Lower leg skin (tissue), 4 donors: ENCODE results near the gene TMEM11. TPM values are rescaled to one million over a fixed set of nuclear protein-coding genes. Genes with fewer than 3 reads are reported as not detected.

Experiments
- DNase-seq, 2 donors: peaks; one replicate each; pipeline ENCODE4 v3.0.0-alpha.2; 2019; ENCODE audit warnings: low spot score in 2 of 2
- H3K4me3 ChIP-seq: fragments of 200-600 bp; sonication (generic); 2 replicates; pipeline ENCODE4 v1.5.1; 2017; ENCODE audit warnings: mild to moderate bottlenecking, low read depth; ENCODE audit not compliant: poor library complexity, severe bottlenecking
- CTCF ChIP-seq, 3 donors: fragments of 450-650 bp; IDR thresholded peaks; one replicate each; pipeline ENCODE4 v1.5.1; 2016; ENCODE audit warnings: antibody characterized with exemption in 3 of 3, mild to moderate bottlenecking in 3 of 3, moderate library complexity in 2 of 3
- POLR2A ChIP-seq, 2 donors: fragments of 450-650 bp; IDR thresholded peaks; one replicate each; pipeline ENCODE4 v1.6.1; 2016 to 2017; ENCODE audit warnings: antibody characterized with exemption in 2 of 2, mild to moderate bottlenecking in 1 of 2, moderate library complexity in 1 of 2
- WGBS, 2 donors: methylation state at CpG; one replicate each; pipeline ENCODE4 v1.1.5; 2018; 5-methylcytosine and 5-hydroxymethylcytosine counted together
- intact Hi-C: fragments of 100-400 bp; cut with DNase I; formaldehyde crosslinking; loops from one replicate; pipeline ENCODE4 v1.15.0; 2023; ENCODE audit warnings: low total_unique reads
- total RNA-seq, 4 donors: library from RNA; depleted of rRNA; stranded (reverse); fragments of >200 nt; gene quantifications; one replicate each; pipeline ENCODE4 v1.1.0, GENCODE V29; 2016

Gene TMEM11
- 10 to 100 TPM; 30.0 to 43.5 (median 37.0) TPM for total RNA-seq

DNA sequence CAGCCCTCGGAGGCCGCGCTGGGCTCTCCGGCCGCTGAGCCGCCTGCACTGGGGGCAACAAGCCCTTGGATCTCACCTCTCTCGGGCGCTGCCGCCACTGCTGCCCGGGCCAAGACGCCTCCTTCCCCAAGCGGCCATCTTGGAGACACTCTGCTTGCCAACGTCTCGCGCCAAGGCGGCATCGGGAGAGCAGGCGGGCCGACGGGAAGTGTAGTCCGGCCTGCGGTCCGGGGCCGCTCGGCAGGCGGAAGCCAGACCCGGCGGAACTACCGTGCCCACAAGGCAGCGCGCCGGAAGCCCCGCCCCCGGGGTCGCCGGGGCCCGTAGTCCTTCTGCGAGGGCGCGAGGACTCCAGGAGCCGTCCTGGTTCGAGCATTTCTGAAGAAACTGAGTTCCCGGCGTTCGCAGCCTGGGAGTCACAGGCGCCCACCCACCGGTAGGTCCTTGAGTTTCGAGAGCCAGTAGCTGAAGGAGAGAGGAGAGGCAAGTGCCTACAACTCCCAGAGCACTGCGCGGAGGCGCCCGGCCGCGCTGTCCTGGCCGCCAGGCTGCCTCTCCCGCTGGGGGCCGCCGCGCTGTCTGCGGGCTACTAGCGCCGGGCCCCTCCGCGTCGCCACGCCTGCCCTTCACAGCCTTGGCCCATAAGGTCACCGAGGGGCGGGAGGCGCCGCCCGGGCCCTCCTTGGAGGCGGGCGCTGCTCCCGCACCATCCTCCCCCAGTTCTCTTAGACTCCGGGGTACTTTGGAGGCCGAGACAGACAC is at the start of gene TMEM11:
Gene TMEM11, minus strand, starts transcription at position 147 of the 762 bp plus-strand sequence. Its CDS starts 9 bp downstream, at position 138.
- DNase-seq: peak; percentile 94 to 99
- WGBS, 2 donors: 0% methylated on average over 17 to 22 of the region's 76 CpGs
- peak within 1 kb of the TSS; percentile 72 for H3K4me3 ChIP-seq
- intact Hi-C loops: loop anchor here (10.0 kb wide), 1 partner anchor 89 kb away; the partner anchor contains the start of gene DHRS7B
- no peak for TF ChIP-seq POLR2A (IDR thresholded peaks at IDR 0.05)
- TF ChIP-seq CTCF (IDR thresholded peaks at IDR 0.05): no peak

GRCh38 chr17:21263376-21263775 is 49.4 kb upstream of the TMEM11 start:
- DNase-seq: no peak
- TF ChIP-seq POLR2A (IDR thresholded peaks at IDR 0.05) (no peak), CTCF (IDR thresholded peaks at IDR 0.05) (no peak)
- intact Hi-C loops: no loop called here
- H3K4me3 ChIP-seq: no peak overlapping the region
- 37 to 43% methylated on average over 6 of the region's 6 CpGs for whole genome bisulfite sequencing, 2 donors

GRCh38 chr17:21262259-21262993 is 48.5 kb upstream of the TMEM11 start:
- WGBS, 2 donors: 72 to 80% methylated on average over 12 of the region's 12 CpGs
- DNase-seq: no peak
- TF ChIP-seq POLR2A (IDR thresholded peaks at IDR 0.05): no peak
- TF ChIP-seq CTCF (IDR thresholded peaks at IDR 0.05): no peak
- intact Hi-C loops: no loop called here
- H3K4me3 ChIP-seq: no peak overlapping the region

GRCh38 chr17:21258593-21258992 is 44.6 kb upstream of the TMEM11 start:
- no peak for TF ChIP-seq POLR2A (IDR thresholded peaks at IDR 0.05)
- TF ChIP-seq CTCF (IDR thresholded peaks at IDR 0.05): no peak
- WGBS, 2 donors: 91% methylated on average over 7 of the region's 7 CpGs
- H3K4me3 ChIP-seq: no peak overlapping the region
- intact Hi-C loops: no loop called here
- DNase-seq: no peak

- TF ChIP-seq POLR2A (IDR thresholded peaks at IDR 0.05) (no peak), CTCF (IDR thresholded peaks at IDR 0.05) (no peak)
- DNase-seq: no peak
- whole genome bisulfite sequencing, 2 donors: 20 to 24% methylated on average over 15 of the region's 15 CpGs
- no peak overlapping the region for H3K4me3 ChIP-seq
- intact Hi-C loops: no loop called here
Observed at GRCh38 chr17:21253646-21254441, 39.9 kb upstream of the TMEM11 start.
